IMR-90 (cell line): ENCODE results near the gene DPAGT1.

Experiments
- BHLHE40 ChIP-seq: fragments of 150-350 bp; IDR thresholded peaks from 2 replicates; pipeline ENCODE4 v1.6.1; 2016; ENCODE audit warnings: mild to moderate bottlenecking, low read depth, low read length
- CEBPB ChIP-seq: IDR thresholded peaks from 2 replicates; pipeline ENCODE4 v1.6.1; 2012; ENCODE audit warnings: low read depth, low read length, improper control_type of control experiment
- CTCF ChIP-seq: conservative IDR thresholded peaks from 2 replicates; pipeline ENCODE4 v1.5.1; 2012; ENCODE audit warnings: mild to moderate bottlenecking, low read depth, low read length, improper control_type of control experiment
- NFE2L2 ChIP-seq: fragments of 150-350 bp; IDR thresholded peaks from 2 replicates; pipeline ENCODE4 v1.6.1; 2016; ENCODE audit warnings: low read depth, mild to moderate bottlenecking, low read length
- POLR2A ChIP-seq: IDR thresholded peaks from 2 replicates; pipeline ENCODE4 v1.6.1; 2012; ENCODE audit warnings: mild to moderate bottlenecking, low read depth, low read length
- RAD21 ChIP-seq: IDR thresholded peaks from 2 replicates; pipeline ENCODE4 v1.6.1; 2012; ENCODE audit warnings: low read length, improper control_type of control experiment
- SMC3 ChIP-seq: fragments of 150-350 bp; IDR thresholded peaks from 2 replicates; pipeline ENCODE4 v1.6.1; 2016; ENCODE audit warnings: low read depth, mild to moderate bottlenecking, antibody characterized with exemption, low read length, moderate library complexity

GRCh38 chr11:119149018-119149785 lies 47.5 kb upstream of the DPAGT1 start, which contains the start of gene ABCG4:
- TF ChIP-seq CTCF (no peak), RAD21 (no peak), POLR2A (no peak), CEBPB (no peak), SMC3 (no peak), BHLHE40 (no peak), NFE2L2 (no peak)
